H1 (cell line): ENCODE results near the gene INTU. TPM values are rescaled to one million over a fixed set of nuclear protein-coding genes. Genes with fewer than 3 reads are reported as not detected.

Experiments used
- CTCF ChIA-PET: fragments of 300-600 bp; sonication (Branson Sonifier 250); formaldehyde crosslinking; loops from one replicate; lab custom pipeline; 2021; ENCODE audit not compliant: partially characterized antibody; lab: Charles Lee
- POLR2A ChIA-PET: fragments of 300-600 bp; sonication (Branson Sonifier 250); formaldehyde crosslinking; loops from one replicate; lab custom pipeline; 2021; ENCODE audit warnings: inconsistent platforms; ENCODE audit not compliant: partially characterized antibody; lab: Charles Lee
- DNase-seq, 2 experiments: peaks; one replicate each; pipeline versions ENCODE4 v3.0.0 to v3.0.0-alpha.2; 2010 to 2022; ENCODE audit warnings: low spot score in 2 of 2, low read depth in 1 of 2, mixed read lengths in 1 of 2
- FAIRE-seq: peaks from 2 replicates; lab custom pipeline; 2011; peaks lifted over from hg19 to GRCh38; lab: Jason Lieb, UNC
- H2AFZ ChIP-seq: 2 replicates; pipeline ENCODE4 v1.8.1; 2012; ENCODE audit warnings: low read length, inconsistent platforms
- H2AK5ac ChIP-seq: 2 replicates; pipeline ENCODE4 v1.6.1; 2013; ENCODE audit warnings: low read depth, low read length
- H2BK120ac ChIP-seq: replicated peaks from 2 replicates; pipeline ENCODE3; 2013; ENCODE audit warnings: low read depth, low read length, inconsistent platforms
- H2BK12ac ChIP-seq: 2 replicates; pipeline ENCODE4 v1.6.1; 2013; ENCODE audit warnings: low read depth, low read length
- H2BK15ac ChIP-seq: 2 replicates; pipeline ENCODE4 v1.6.1; 2013; ENCODE audit warnings: low read length
- H2BK20ac ChIP-seq: 2 replicates; pipeline ENCODE4 v1.6.1; 2013; ENCODE audit warnings: low read length
- H2BK5ac ChIP-seq: 2 replicates; pipeline ENCODE4 v1.6.1; 2013; ENCODE audit warnings: low read depth, low read length
- H3K14ac ChIP-seq: 2 replicates; pipeline ENCODE4 v1.6.1; 2013; ENCODE audit warnings: inconsistent platforms; ENCODE audit not compliant: insufficient read length
- H3K18ac ChIP-seq: 2 replicates; pipeline ENCODE4 v1.6.1; 2013; ENCODE audit warnings: low read length; ENCODE audit errors: extremely low read depth
- H3K23ac ChIP-seq: 2 replicates; pipeline ENCODE4 v1.6.1; 2013; ENCODE audit warnings: inconsistent platforms; ENCODE audit not compliant: insufficient read length
- H3K23me2 ChIP-seq: 2 replicates; pipeline ENCODE4 v1.6.1; 2013; ENCODE audit warnings: low read depth, low read length
- H3K27ac ChIP-seq: 2 replicates; pipeline ENCODE4 v1.6.1; 2011; ENCODE audit warnings: low read depth, low read length, inconsistent platforms
- H3K27me3 ChIP-seq, 4 experiments: replicated peaks in 1 of 4; 1 replicate in 1 of 4; 2 replicates in 3 of 4; pipeline versions ENCODE4 v1.6.1 to v1.8.1; 2011 to 2013; ENCODE audit warnings: low read length in 3 of 4, mild to moderate bottlenecking in 3 of 4, inconsistent platforms in 2 of 4, mixed read lengths in 2 of 4, moderate library complexity in 1 of 4; ENCODE audit not compliant: control insufficient read depth in 3 of 4, insufficient read depth in 3 of 4; ENCODE audit errors: extremely low read depth in 1 of 4
- H3K36me3 ChIP-seq, 4 experiments: 2 replicates each; pipeline versions ENCODE4 v1.6.1 to v1.8.1; 2011 to 2013; ENCODE audit warnings: mild to moderate bottlenecking in 4 of 4, low read length in 3 of 4, moderate library complexity in 2 of 4, control low read depth in 1 of 4, inconsistent platforms in 1 of 4; ENCODE audit not compliant: insufficient read depth in 4 of 4, control insufficient read depth in 2 of 4
- H3K4ac ChIP-seq: replicated peaks from 2 replicates; pipeline ENCODE3; 2013; ENCODE audit warnings: low read length, low read depth, mixed read lengths, inconsistent platforms; ENCODE audit not compliant: insufficient read length
- H3K4me1 ChIP-seq, 4 experiments: replicated peaks in 1 of 4; 1 replicate in 1 of 4; 2 replicates in 3 of 4; pipeline versions ENCODE4 v1.6.1 to v1.8.1; 2011 to 2013; ENCODE audit warnings: low read length in 3 of 4, inconsistent platforms in 2 of 4, mixed read lengths in 1 of 4; ENCODE audit not compliant: insufficient read depth in 4 of 4, control insufficient read depth in 3 of 4
- H3K4me2 ChIP-seq, 2 experiments: 2 replicates each; pipeline versions ENCODE4 v1.6.1 to v1.8.1; 2011 to 2013; ENCODE audit warnings: low read depth in 2 of 2, low read length in 2 of 2, control low read depth in 1 of 2, inconsistent platforms in 1 of 2, mild to moderate bottlenecking in 1 of 2; ENCODE audit not compliant: insufficient read depth in 1 of 2
- H3K4me3 ChIP-seq, 4 experiments: fragments of 200-600, 300-600 bp in 1 of 4; sonication (generic), shearing (Covaris generic), sonication (Bioruptor Twin) in 1 of 4; 2 replicates each; pipeline versions ENCODE4 v1.5.1 to v1.8.1; 2011 to 2016; ENCODE audit warnings: low read length in 4 of 4, low read depth in 3 of 4, control low read depth in 2 of 4, inconsistent platforms in 2 of 4, mild to moderate bottlenecking in 2 of 4, mixed read lengths in 1 of 4, moderate library complexity in 1 of 4; ENCODE audit not compliant: insufficient read depth in 2 of 4; ENCODE audit errors: extremely low read depth in 1 of 4
- H3K56ac ChIP-seq: replicated peaks from 2 replicates; pipeline ENCODE3; 2013; ENCODE audit warnings: low read depth, mild to moderate bottlenecking, mixed read lengths, low read length, inconsistent platforms; ENCODE audit not compliant: insufficient read length
- H3K79me1 ChIP-seq: 2 replicates; pipeline ENCODE4 v1.6.1; 2013; ENCODE audit warnings: low read depth, low read length, control low read depth
- H3K79me2 ChIP-seq, 2 experiments: 2 replicates each; pipeline versions ENCODE4 v1.6.1 to v1.8.1; 2012 to 2013; ENCODE audit warnings: low read length in 2 of 2, mild to moderate bottlenecking in 2 of 2, inconsistent platforms in 1 of 2; ENCODE audit not compliant: insufficient read depth in 2 of 2, control insufficient read depth in 1 of 2
- H3K9ac ChIP-seq, 4 experiments: replicated peaks in 1 of 4; 1 replicate in 1 of 4; 2 replicates in 3 of 4; pipeline versions ENCODE4 v1.6.1 to v1.8.1; 2011 to 2013; ENCODE audit warnings: low read depth in 3 of 4, low read length in 3 of 4, control low read depth in 2 of 4, mild to moderate bottlenecking in 2 of 4, moderate library complexity in 2 of 4, inconsistent platforms in 1 of 4; ENCODE audit errors: extremely low read depth in 1 of 4
- H3K9me3 ChIP-seq, 2 experiments: 2 replicates each; pipeline versions ENCODE4 v1.6.1 to v1.8.1; 2012 to 2013; ENCODE audit warnings: mild to moderate bottlenecking in 2 of 2, moderate library complexity in 2 of 2, control low read depth in 1 of 2, inconsistent platforms in 1 of 2, low read depth in 1 of 2, low read length in 1 of 2, mixed read lengths in 1 of 2; ENCODE audit not compliant: insufficient read depth in 2 of 2
- H4K20me1 ChIP-seq, 2 experiments: replicated peaks in 1 of 2; 2 replicates each; pipeline versions ENCODE3 to v1.8.1; 2011 to 2013; ENCODE audit warnings: inconsistent platforms in 2 of 2, low read length in 2 of 2, mild to moderate bottlenecking in 1 of 2; ENCODE audit not compliant: insufficient read depth in 2 of 2, control insufficient read depth in 1 of 2
- H4K5ac ChIP-seq: 2 replicates; pipeline ENCODE4 v1.6.1; 2013; ENCODE audit warnings: low read length, low read depth, mixed read lengths, inconsistent platforms; ENCODE audit not compliant: insufficient read length
- H4K8ac ChIP-seq: 2 replicates; pipeline ENCODE4 v1.8.0; 2013; ENCODE audit warnings: mild to moderate bottlenecking, moderate library complexity, low read length, inconsistent platforms; ENCODE audit not compliant: insufficient read depth; ENCODE audit errors: extremely low read depth
- H4K91ac ChIP-seq: replicated peaks from 2 replicates; pipeline ENCODE3; 2013; ENCODE audit warnings: low read length, mixed read lengths, inconsistent platforms; ENCODE audit not compliant: insufficient read length
- BRCA1 ChIP-seq: IDR thresholded peaks from 2 replicates; pipeline ENCODE4 v1.6.1; 2012; ENCODE audit warnings: low read depth, low read length, improper control_type of control experiment
- HDAC2 ChIP-seq, 2 experiments: fragments of 300-600 bp in 1 of 2; sonication (generic) in 1 of 2; IDR thresholded peaks; 2 replicates each; pipeline ENCODE4 v1.6.1; 2011 to 2012; ENCODE audit warnings: low read depth in 2 of 2, low read length in 2 of 2, mild to moderate bottlenecking in 2 of 2, moderate library complexity in 2 of 2, borderline replicate concordance in 1 of 2, inconsistent platforms in 1 of 2
- TAF1 ChIP-seq: IDR thresholded peaks from 2 replicates; pipeline ENCODE4 v1.6.1; 2011; ENCODE audit warnings: mild to moderate bottlenecking, low read depth, low read length
- WGBS, 2 experiments: shearing (Covaris generic) in 1 of 2; methylation state at CpG; one replicate each; pipeline versions ENCODE4 v1.1.6 to v1.1.7; 2013 to 2015; ENCODE audit warnings: low lambda C conversion rate in 2 of 2, mixed read lengths in 2 of 2, inconsistent platforms in 1 of 2, low coverage in 1 of 2, missing lambda C conversion rate in 1 of 2; ENCODE audit not compliant: insufficient replicate concordance in 2 of 2, insufficient coverage in 1 of 2, insufficient read length in 1 of 2; ENCODE audit errors: extremely low coverage in 1 of 2, missing lambda C conversion rate in 1 of 2; 5-methylcytosine and 5-hydroxymethylcytosine counted together
- polyA plus RNA-seq, 7 experiments: library from polyadenylated mRNA; depleted of rRNA in 3 of 7; stranded (reverse) in 5 of 7; unstranded in 2 of 7; fragments of >200 nt in 5 of 7; fragments of 200-250 nt in 2 of 7; gene quantifications; 1 replicate in 5 of 7; 2 replicates in 1 of 7; 4 replicates in 1 of 7; pipeline versions ENCODE4 v1.2.1 to v1.2.3, GENCODE V29; 2011 to 2013; ENCODE audit warnings: missing spikeins in 2 of 7, mixed read lengths in 2 of 7
- total RNA-seq: library from RNA; stranded (reverse); fragmentation: NEBNext Ultra II Directional; extraction: Animal tissue kit (Norgen Biotek cat#: 25700); gene quantifications from 2 replicates; pipeline ENCODE4 v1.2.1, GENCODE V29; 2021
- TF ChIP-seq, protein P1 (sequence below): IDR thresholded peaks from 2 replicates; pipeline ENCODE4 v1.6.1; 2012; ENCODE audit warnings: inconsistent platforms

The INTU gene
- total and polyA plus RNA-seq, 2 of the 8 experiments (the other 6 are each of a cell fraction or from before 2014, with no cell fraction given), result 6.0 to 15.1 TPM

DNA sequence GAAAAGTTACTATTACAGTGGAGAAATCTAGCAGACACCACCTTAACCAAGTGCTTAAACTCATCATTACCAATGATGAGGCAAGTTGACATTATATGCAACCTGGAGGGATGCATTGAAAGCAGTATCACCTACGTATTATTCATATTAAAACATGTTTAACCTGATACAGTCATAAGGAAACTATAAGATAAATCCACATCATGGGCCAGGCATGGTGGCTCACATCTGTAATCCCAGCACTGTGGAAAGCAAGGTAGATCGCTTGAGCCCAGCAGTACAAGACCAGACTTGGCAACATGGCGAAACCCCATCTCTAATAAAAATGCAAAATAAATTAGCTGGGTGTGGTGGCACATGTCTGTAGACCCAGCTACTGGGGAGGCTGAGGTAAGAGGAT lies 22.3 kb upstream of the INTU start:
- no peaks in the 10 kb centered on the region for H3K9me3 ChIP-seq
- DNase-seq (no peak), FAIRE-seq (no peak)
- H3K4me3 ChIP-seq, result no peak overlapping the region
- WGBS, 2 experiments, result 92% methylated on average over 3 of the region's 3 CpGs; no CpG with 5 or more reads in 1 of the 2 experiments
- H3K27ac ChIP-seq, result no peak overlapping the region
- no peaks in the 10 kb centered on the region for H4K20me1 ChIP-seq
- H3K14ac ChIP-seq, result no peak overlapping the region
- no peaks in the 10 kb centered on the region for H3K23me2 ChIP-seq
- no peak overlapping the region for H2BK20ac ChIP-seq
- H3K4me1 ChIP-seq, result peaks cover 0 to 5% (median 1%) of the 10 kb centered on the region in 4 experiments; a peak in 2 of 7 replicates
- H3K56ac ChIP-seq, result no peak overlapping the region
- H3K4ac ChIP-seq, result no peak overlapping the region
- H3K36me3 ChIP-seq, result no peaks in the 10 kb centered on the region
- H4K91ac ChIP-seq, result no peak overlapping the region
- no peaks in the 10 kb centered on the region for H3K27me3 ChIP-seq
- H2BK12ac ChIP-seq, result no peak overlapping the region
- no peak overlapping the region for H2BK120ac ChIP-seq
- ChIA-PET CTCF (interaction anchor here (1.2 kb wide), 1 partner anchor 178 kb away, joined by 3 read pairs; no protein-coding TSS in a partner anchor), POLR2A (interaction anchor here (1.2 kb wide), 1 partner anchor 117 kb away, joined by 4 read pairs; no protein-coding TSS in a partner anchor)
- H3K4me2 ChIP-seq, result no peak overlapping the region
- no peak overlapping the region for H2AK5ac ChIP-seq
- no peak overlapping the region for H2BK5ac ChIP-seq
- no peak overlapping the region for H3K9ac ChIP-seq
- no peak overlapping the region for H3K23ac ChIP-seq
- H3K79me1 ChIP-seq, result no peaks in the 10 kb centered on the region
- H4K8ac ChIP-seq, result no peak overlapping the region
- no peak overlapping the region for H2AFZ ChIP-seq
- no peaks in the 10 kb centered on the region for H3K79me2 ChIP-seq
- H3K18ac ChIP-seq, result no peak overlapping the region
- no peak overlapping the region for H4K5ac ChIP-seq
- H2BK15ac ChIP-seq, result no peak overlapping the region
- no peak for TF ChIP-seq HDAC2 (IDR thresholded peaks at IDR 0.05; ENCODE audit: borderline replicate concordance in 1 of 2, low read depth in 2 of 2, low read length in 2 of 2)
- TF ChIP-seq, protein P1, sequence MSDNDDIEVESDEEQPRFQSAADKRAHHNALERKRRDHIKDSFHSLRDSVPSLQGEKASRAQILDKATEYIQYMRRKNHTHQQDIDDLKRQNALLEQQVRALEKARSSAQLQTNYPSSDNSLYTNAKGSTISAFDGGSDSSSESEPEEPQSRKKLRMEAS, result no peak
- no peak for TF ChIP-seq TAF1
- TF ChIP-seq BRCA1, result no peak
